Hepatocyte (in vitro differentiated cells): ENCODE measurements around the gene RAP1GAP.

Experiments
- EZH2 ChIP-seq: fragments of 200-600 bp; sonication (generic); IDR thresholded peaks from 2 replicates; pipeline ENCODE4 v1.6.1; 2016; ENCODE audit warnings: antibody characterized with exemption, mild to moderate bottlenecking, borderline replicate concordance
- TF ChIP-seq, protein P1 (sequence below): fragments of 200-600 bp; sonication (generic); IDR thresholded peaks from 2 replicates; pipeline ENCODE4 v1.5.1; 2016; ENCODE audit warnings: antibody characterized with exemption, mild to moderate bottlenecking; ENCODE audit not compliant: poor library complexity

DNA sequence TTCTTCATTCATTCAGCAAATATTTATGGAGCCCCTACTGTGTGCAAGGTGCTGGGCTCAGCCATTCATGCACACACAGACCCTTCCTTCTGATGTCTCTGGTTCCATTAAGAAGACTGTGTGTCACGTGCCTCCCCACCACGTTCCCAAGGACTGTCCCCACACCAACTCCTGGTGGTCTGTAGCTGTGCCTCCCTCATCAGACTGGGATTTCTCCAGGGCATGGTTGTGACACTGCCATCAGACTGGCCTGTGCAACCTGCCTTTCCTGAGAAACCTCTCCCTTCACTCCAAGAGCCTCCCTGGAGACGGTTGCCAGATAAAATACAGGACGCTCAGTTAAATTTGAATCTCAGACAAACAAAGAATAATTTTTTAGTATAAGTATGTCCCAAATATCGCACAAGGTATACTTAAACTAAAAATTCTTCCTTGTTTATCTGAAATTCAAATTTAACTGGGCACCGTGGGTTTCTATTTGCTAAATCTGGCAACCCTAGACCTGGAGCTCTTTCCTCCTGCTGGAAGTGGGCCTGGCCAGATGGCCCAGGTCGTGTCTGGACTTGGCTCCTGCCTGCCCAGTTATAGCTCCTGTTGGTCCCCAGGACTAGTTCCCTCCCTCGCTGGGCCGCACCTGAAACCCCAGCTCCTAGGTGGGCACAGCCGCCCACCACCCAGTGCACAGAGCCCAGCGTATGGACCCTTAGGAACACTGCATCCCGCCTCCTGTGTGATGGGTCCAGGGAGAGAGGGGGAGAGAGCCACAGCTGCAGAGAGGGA lies 76.9 kb downstream of the RAP1GAP start:
- TF ChIP-seq, protein P1, sequence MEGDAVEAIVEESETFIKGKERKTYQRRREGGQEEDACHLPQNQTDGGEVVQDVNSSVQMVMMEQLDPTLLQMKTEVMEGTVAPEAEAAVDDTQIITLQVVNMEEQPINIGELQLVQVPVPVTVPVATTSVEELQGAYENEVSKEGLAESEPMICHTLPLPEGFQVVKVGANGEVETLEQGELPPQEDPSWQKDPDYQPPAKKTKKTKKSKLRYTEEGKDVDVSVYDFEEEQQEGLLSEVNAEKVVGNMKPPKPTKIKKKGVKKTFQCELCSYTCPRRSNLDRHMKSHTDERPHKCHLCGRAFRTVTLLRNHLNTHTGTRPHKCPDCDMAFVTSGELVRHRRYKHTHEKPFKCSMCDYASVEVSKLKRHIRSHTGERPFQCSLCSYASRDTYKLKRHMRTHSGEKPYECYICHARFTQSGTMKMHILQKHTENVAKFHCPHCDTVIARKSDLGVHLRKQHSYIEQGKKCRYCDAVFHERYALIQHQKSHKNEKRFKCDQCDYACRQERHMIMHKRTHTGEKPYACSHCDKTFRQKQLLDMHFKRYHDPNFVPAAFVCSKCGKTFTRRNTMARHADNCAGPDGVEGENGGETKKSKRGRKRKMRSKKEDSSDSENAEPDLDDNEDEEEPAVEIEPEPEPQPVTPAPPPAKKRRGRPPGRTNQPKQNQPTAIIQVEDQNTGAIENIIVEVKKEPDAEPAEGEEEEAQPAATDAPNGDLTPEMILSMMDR: no peak
- no peak for TF ChIP-seq EZH2
